AML-193 (cell line): ENCODE results near the gene BCL11B.

ENCODE experiments used
- DNase-seq, 2 experiments: peaks; one replicate each; lab custom pipeline; 2025; lab: John Stamatoyannopoulos, UW

The BCL11B gene

GRCh38 chr14:99267837-99268781, 3.9 kb downstream of the BCL11B start:
- no peak for DNase-seq

- DNase-seq, result no peak
Observed at GRCh38 chr14:99267381-99267780, 4.6 kb downstream of the BCL11B start.

GRCh38 chr14:99266181-99267178, 5.5 kb downstream of the BCL11B start:
- peak; percentile 46 to 70 for DNase-seq

- DNase-seq, result no peak
Observed at GRCh38 chr14:99265571-99265970, 6.4 kb downstream of the BCL11B start.

- DNase-seq, result no peak
Observed at GRCh38 chr14:99264691-99265450, 7.1 kb downstream of the BCL11B start.

GRCh38 chr14:99263564-99264330, 8.2 kb downstream of the BCL11B start:
- DNase-seq, result no peak

GRCh38 chr14:99262977-99263448, 9.0 kb downstream of the BCL11B start:
- no peak for DNase-seq

- no peak for DNase-seq
Observed at GRCh38 chr14:99261912-99262787, 9.8 kb downstream of the BCL11B start.

- DNase-seq, result no peak
Observed at GRCh38 chr14:99260587-99261551, 11.1 kb downstream of the BCL11B start.

GRCh38 chr14:99260116-99260515, 11.9 kb downstream of the BCL11B start:
- no peak for DNase-seq

- DNase-seq, result no peak
Observed at GRCh38 chr14:99258876-99259726, 12.9 kb downstream of the BCL11B start.

- DNase-seq, result no peak
Observed at GRCh38 chr14:99258341-99258861, 13.6 kb downstream of the BCL11B start.

- DNase-seq, result no peak
Observed at GRCh38 chr14:99257673-99258221, 14.2 kb downstream of the BCL11B start.

- DNase-seq, result no peak
Observed at GRCh38 chr14:99257122-99257672, 14.8 kb downstream of the BCL11B start.

GRCh38 chr14:99256483-99256874, 15.5 kb downstream of the BCL11B start:
- no peak for DNase-seq

- no peak for DNase-seq
Observed at GRCh38 chr14:99255621-99256482, 16.1 kb downstream of the BCL11B start.
